NCI-H460 (cell line): ENCODE data around the gene FCHO2. TPM values are rescaled to one million over a fixed set of nuclear protein-coding genes. Genes with fewer than 3 reads are reported as not detected.
A peak's percentile ranks its signal among the peaks of the same experiment; 100 is the strongest.

Source experiments
- DNase-seq: peaks from one replicate; pipeline ENCODE4 v3.0.0-alpha.2; 2016; ENCODE audit warnings: low read depth; ENCODE audit errors: extremely low read depth
- total RNA-seq: library from RNA; depleted of rRNA; stranded (reverse); fragments of >200 nt; shearing (Covaris generic); gene quantifications from 2 replicates; pipeline ENCODE4 v1.2.3, GENCODE V29; 2014

The FCHO2 gene
- total RNA-seq, 1 experiment from 2014 or later = 17.9 TPM

- no peak for DNase-seq
Observed at GRCh38 chr5:73027361-73027760, 71.5 kb downstream of the FCHO2 start.

GRCh38 chr5:73027816-73028215, 72.0 kb downstream of the FCHO2 start:
- no peak for DNase-seq

GRCh38 chr5:73028991-73029595, 73.3 kb downstream of the FCHO2 start:
- DNase-seq = no peak

GRCh38 chr5:73030531-73030930, 74.7 kb downstream of the FCHO2 start:
- DNase-seq = no peak

- DNase-seq = peak; percentile 16
Observed at GRCh38 chr5:73030995-73031394, 75.2 kb downstream of the FCHO2 start.

- DNase-seq = peak; percentile 33
Observed at GRCh38 chr5:73031839-73032238, 76.0 kb downstream of the FCHO2 start.

GRCh38 chr5:73032635-73033034, 76.8 kb downstream of the FCHO2 start:
- no peak for DNase-seq

GRCh38 chr5:73037545-73037944, 81.7 kb downstream of the FCHO2 start:
- DNase-seq = no peak

GRCh38 chr5:73039082-73039481, 83.2 kb downstream of the FCHO2 start:
- no peak for DNase-seq

- DNase-seq = no peak
Observed at GRCh38 chr5:73042993-73043392, 87.2 kb downstream of the FCHO2 start.

GRCh38 chr5:73044546-73044945, 88.7 kb downstream of the FCHO2 start:
- no peak for DNase-seq

GRCh38 chr5:73045623-73046022, 89.8 kb downstream of the FCHO2 start:
- DNase-seq = no peak

- no peak for DNase-seq
Observed at GRCh38 chr5:73061593-73061992, 105.8 kb downstream of the FCHO2 start.

GRCh38 chr5:73066466-73066865, 110.6 kb downstream of the FCHO2 start:
- no peak for DNase-seq

- DNase-seq = no peak
Observed at GRCh38 chr5:73067213-73067612, 111.4 kb downstream of the FCHO2 start.

- no peak for DNase-seq
Observed at GRCh38 chr5:73081093-73081492, 125.3 kb downstream of the FCHO2 start.

- DNase-seq = no peak
Observed at GRCh38 chr5:73088026-73088425, 132.2 kb downstream of the FCHO2 start.

- peak; percentile 35 for DNase-seq
Observed at GRCh38 chr5:73093943-73094342, 138.1 kb downstream of the FCHO2 start.

- DNase-seq = no peak
Observed at GRCh38 chr5:73094415-73094814, 138.6 kb downstream of the FCHO2 start.

GRCh38 chr5:73095564-73096238, 139.9 kb downstream of the FCHO2 start:
- no peak for DNase-seq

GRCh38 chr5:73096239-73096575, 140.4 kb downstream of the FCHO2 start:
- no peak for DNase-seq

GRCh38 chr5:73097740-73098139, 141.9 kb downstream of the FCHO2 start:
- DNase-seq = no peak

GRCh38 chr5:73100109-73100508, 144.3 kb downstream of the FCHO2 start:
- DNase-seq = no peak
